HepG2 (cell line): ENCODE data around the gene UQCC2. TPM values are rescaled to one million over a fixed set of nuclear protein-coding genes. Genes with fewer than 3 reads are reported as not detected.

Experiments used
- AHR ChIP-seq: IDR thresholded peaks from 2 replicates; pipeline ENCODE4 v1.6.1; 2018; ENCODE audit warnings: missing genetic modification reagents, missing compliant biosample characterization
- HNRNPL ChIP-seq: fragments of 200-400 bp; formaldehyde crosslinking; IDR thresholded peaks from 2 replicates; pipeline ENCODE4 v1.6.1; 2017; ENCODE audit warnings: mild to moderate bottlenecking, low read depth, low read length
- KLF12 ChIP-seq: sonication (generic); formaldehyde crosslinking; IDR thresholded peaks from 2 replicates; pipeline ENCODE4 v1.4.0; 2020; ENCODE audit warnings: missing genetic modification reagents, borderline replicate concordance
- NPAS2 ChIP-seq: sonication (generic); formaldehyde crosslinking; IDR thresholded peaks from 2 replicates; pipeline ENCODE4 v1.8.0; 2022; ENCODE audit warnings: mild to moderate bottlenecking, missing genetic modification reagents, borderline replicate concordance
- SMARCC2 ChIP-seq: fragments of 450-650 bp; IDR thresholded peaks from 2 replicates; pipeline ENCODE4 v1.6.1; 2017; ENCODE audit warnings: antibody characterized with exemption, mild to moderate bottlenecking
- polyA plus RNA-seq, 8 experiments: library from polyadenylated mRNA; depleted of rRNA in 3 of 8; stranded (reverse) in 7 of 8; unstranded in 1 of 8; fragments of >200 nt; fragmentation: Illumina TruSeq in 4 of 8; extraction: Trizol in 4 of 8; gene quantifications; 2 replicates each; pipeline versions ENCODE4 v1.2.1 to v1.2.3, GENCODE V29; 2011 to 2016; ENCODE audit warnings: low read depth in 4 of 8, missing spikeins in 1 of 8, mixed read lengths in 1 of 8; ENCODE audit not compliant: insufficient read depth in 1 of 8
- total RNA-seq, 5 experiments: library from RNA; depleted of rRNA; stranded (reverse); fragments of >200 nt; fragmentation: Illumina TruSeq; extraction: Trizol; gene quantifications; 2 replicates each; pipeline ENCODE4 v1.2.3, GENCODE V29; 2016; ENCODE audit warnings: low read depth in 1 of 5
- TF ChIP-seq, protein P1 (sequence below): sonication (generic); formaldehyde crosslinking; IDR thresholded peaks from 2 replicates; pipeline ENCODE4 v1.5.0; 2020; ENCODE audit warnings: mild to moderate bottlenecking, missing genetic modification reagents, borderline replicate concordance

UQCC2 gene
- total and polyA plus RNA-seq, 2 of the 13 experiments (the other 11 are each of a cell fraction or from before 2014, with no cell fraction given) = 82.4 to 238 TPM

DNA sequence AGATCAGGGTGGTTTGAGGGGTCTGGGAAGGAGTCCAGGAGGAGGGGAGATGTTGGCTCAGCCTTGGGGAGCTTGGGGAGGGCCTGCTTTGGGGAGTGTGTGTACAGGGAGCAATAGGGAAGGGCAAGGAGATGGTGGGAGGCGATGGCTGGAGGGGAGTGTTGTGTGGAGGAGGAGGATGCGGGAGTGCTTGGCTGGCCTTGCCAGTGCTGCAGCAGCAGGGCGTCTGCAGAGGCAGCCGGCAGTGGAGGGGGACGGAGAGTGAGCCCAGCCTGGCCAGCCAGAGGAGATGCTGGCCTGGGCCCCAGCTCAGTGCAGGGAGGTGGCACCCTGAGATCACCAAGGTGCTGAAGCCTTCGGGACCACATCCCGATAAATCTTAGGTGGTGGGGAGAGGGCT, 31.3 kb upstream of the UQCC2 start (continued):
- TF ChIP-seq, protein P1, sequence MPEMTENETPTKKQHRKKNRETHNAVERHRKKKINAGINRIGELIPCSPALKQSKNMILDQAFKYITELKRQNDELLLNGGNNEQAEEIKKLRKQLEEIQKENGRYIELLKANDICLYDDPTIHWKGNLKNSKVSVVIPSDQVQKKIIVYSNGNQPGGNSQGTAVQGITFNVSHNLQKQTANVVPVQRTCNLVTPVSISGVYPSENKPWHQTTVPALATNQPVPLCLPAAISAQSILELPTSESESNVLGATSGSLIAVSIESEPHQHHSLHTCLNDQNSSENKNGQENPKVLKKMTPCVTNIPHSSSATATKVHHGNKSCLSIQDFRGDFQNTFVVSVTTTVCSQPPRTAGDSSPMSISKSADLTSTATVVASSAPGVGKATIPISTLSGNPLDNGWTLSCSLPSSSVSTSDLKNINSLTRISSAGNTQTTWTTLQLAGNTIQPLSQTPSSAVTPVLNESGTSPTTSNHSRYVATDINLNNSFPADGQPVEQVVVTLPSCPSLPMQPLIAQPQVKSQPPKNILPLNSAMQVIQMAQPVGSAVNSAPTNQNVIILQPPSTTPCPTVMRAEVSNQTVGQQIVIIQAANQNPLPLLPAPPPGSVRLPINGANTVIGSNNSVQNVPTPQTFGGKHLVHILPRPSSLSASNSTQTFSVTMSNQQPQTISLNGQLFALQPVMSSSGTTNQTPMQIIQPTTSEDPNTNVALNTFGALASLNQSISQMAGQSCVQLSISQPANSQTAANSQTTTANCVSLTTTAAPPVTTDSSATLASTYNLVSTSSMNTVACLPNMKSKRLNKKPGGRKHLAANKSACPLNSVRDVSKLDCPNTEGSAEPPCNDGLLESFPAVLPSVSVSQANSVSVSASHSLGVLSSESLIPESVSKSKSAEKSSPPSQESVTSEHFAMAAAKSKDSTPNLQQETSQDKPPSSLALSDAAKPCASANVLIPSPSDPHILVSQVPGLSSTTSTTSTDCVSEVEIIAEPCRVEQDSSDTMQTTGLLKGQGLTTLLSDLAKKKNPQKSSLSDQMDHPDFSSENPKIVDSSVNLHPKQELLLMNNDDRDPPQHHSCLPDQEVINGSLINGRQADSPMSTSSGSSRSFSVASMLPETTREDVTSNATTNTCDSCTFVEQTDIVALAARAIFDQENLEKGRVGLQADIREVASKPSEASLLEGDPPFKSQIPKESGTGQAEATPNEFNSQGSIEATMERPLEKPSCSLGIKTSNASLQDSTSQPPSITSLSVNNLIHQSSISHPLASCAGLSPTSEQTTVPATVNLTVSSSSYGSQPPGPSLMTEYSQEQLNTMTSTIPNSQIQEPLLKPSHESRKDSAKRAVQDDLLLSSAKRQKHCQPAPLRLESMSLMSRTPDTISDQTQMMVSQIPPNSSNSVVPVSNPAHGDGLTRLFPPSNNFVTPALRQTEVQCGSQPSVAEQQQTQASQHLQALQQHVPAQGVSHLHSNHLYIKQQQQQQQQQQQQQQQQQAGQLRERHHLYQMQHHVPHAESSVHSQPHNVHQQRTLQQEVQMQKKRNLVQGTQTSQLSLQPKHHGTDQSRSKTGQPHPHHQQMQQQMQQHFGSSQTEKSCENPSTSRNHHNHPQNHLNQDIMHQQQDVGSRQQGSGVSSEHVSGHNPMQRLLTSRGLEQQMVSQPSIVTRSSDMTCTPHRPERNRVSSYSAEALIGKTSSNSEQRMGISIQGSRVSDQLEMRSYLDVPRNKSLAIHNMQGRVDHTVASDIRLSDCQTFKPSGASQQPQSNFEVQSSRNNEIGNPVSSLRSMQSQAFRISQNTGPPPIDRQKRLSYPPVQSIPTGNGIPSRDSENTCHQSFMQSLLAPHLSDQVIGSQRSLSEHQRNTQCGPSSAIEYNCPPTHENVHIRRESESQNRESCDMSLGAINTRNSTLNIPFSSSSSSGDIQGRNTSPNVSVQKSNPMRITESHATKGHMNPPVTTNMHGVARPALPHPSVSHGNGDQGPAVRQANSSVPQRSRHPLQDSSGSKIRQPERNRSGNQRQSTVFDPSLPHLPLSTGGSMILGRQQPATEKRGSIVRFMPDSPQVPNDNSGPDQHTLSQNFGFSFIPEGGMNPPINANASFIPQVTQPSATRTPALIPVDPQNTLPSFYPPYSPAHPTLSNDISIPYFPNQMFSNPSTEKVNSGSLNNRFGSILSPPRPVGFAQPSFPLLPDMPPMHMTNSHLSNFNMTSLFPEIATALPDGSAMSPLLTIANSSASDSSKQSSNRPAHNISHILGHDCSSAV = no peak
- TF ChIP-seq AHR (CRISPR knock-in tag) (no peak), KLF12 (CRISPR knock-in tag) (no peak), SMARCC2 (no peak), NPAS2 (CRISPR knock-in tag) (no peak), HNRNPL (no peak)
